Vagina (tissue), 2 donors: ENCODE data around the gene MIEN1. TPM values are rescaled to one million over a fixed set of nuclear protein-coding genes. Genes with fewer than 3 reads are reported as not detected.
"Not testable (repeated sequence)": the region's sequence is repeated elsewhere in the genome, so short reads cannot be mapped to it uniquely, and the experiment has no call there.

Source experiments
- DNase-seq, 2 donors: peaks; one replicate each; pipeline ENCODE4 v3.0.0-alpha.2; 2017; ENCODE audit errors: extremely low spot score in 2 of 2
- H3K27ac ChIP-seq: fragments of 200-600 bp; sonication (generic); one replicate; pipeline ENCODE4 v1.5.1; 2019
- H3K27me3 ChIP-seq: fragments of 200-600 bp; sonication (generic); one replicate; pipeline ENCODE4 v1.5.1; 2019
- H3K36me3 ChIP-seq, 2 donors: fragments of 200-600 bp; sonication (generic); one replicate each; pipeline ENCODE4 v1.5.1; 2017 to 2019
- H3K4me1 ChIP-seq: fragments of 200-600 bp; sonication (generic); one replicate; pipeline ENCODE4 v1.5.1; 2019
- H3K4me3 ChIP-seq, 2 donors: fragments of 200-600 bp; sonication (generic); 1 replicate in 1 of 2; 2 replicates in 1 of 2; pipeline ENCODE4 v1.5.1; 2016 to 2019
- H3K9me3 ChIP-seq: fragments of 200-600 bp; sonication (generic); one replicate; pipeline ENCODE4 v1.5.1; 2019
- POLR2A ChIP-seq, 2 donors: fragments of 450-650 bp; IDR thresholded peaks; one replicate each; pipeline ENCODE4 v1.6.1; 2017; ENCODE audit warnings: antibody characterized with exemption in 2 of 2, mild to moderate bottlenecking in 2 of 2, moderate library complexity in 2 of 2
- POLR2AphosphoS5 ChIP-seq, 2 donors: sonication (generic); formaldehyde crosslinking; IDR thresholded peaks; one replicate each; pipeline ENCODE4 v1.9.0; 2017; ENCODE audit warnings: antibody characterized with exemption in 2 of 2, mild to moderate bottlenecking in 2 of 2, low read depth in 1 of 2; ENCODE audit not compliant: insufficient read depth in 1 of 2
- intact Hi-C: fragments of 100-400 bp; cut with DNase I; formaldehyde crosslinking; loops from one replicate; pipeline ENCODE4 v1.15.1; 2023
- total RNA-seq: library from RNA; depleted of rRNA; stranded (reverse); fragments of >200 nt; gene quantifications from one replicate; pipeline ENCODE4 v1.2.3, GENCODE V29; 2016
- TF ChIP-seq, protein P1 (sequence below), 3 experiments: fragments of 450-650 bp in 2 of 3; fragments of 200-600 bp in 1 of 3; sonication (generic) in 1 of 3; IDR thresholded peaks; one replicate each; pipeline ENCODE4 v1.5.1; 2017 to 2019; ENCODE audit warnings: antibody characterized with exemption in 3 of 3, mild to moderate bottlenecking in 2 of 3, moderate library complexity in 2 of 3

Gene MIEN1
- total RNA-seq, 1 donor from 2014 or later: 74.2 TPM

- no peak for DNase-seq
- Histone ChIP-seq H3K4me3 (peak within 1 kb of the TSS; percentile 69 to 72), H3K9me3 (no peaks in the 10 kb centered on the region), H3K27me3 (no peaks in the 10 kb centered on the region), H3K4me1 (peaks cover 42% of the 10 kb centered on the region), H3K36me3 (no peaks in the 10 kb centered on the region), H3K27ac (peak within 1 kb of the TSS; percentile 77)
- peak in 1 of 2 donors; percentile 24 for TF ChIP-seq POLR2A (IDR thresholded peaks at IDR 0.05)
- peak; percentile 45 to 87 for TF ChIP-seq POLR2AphosphoS5 (IDR thresholded peaks at IDR 0.05; ENCODE audit: insufficient read depth in 1 of 2, low read depth in 1 of 2)
- TF ChIP-seq, protein P1, sequence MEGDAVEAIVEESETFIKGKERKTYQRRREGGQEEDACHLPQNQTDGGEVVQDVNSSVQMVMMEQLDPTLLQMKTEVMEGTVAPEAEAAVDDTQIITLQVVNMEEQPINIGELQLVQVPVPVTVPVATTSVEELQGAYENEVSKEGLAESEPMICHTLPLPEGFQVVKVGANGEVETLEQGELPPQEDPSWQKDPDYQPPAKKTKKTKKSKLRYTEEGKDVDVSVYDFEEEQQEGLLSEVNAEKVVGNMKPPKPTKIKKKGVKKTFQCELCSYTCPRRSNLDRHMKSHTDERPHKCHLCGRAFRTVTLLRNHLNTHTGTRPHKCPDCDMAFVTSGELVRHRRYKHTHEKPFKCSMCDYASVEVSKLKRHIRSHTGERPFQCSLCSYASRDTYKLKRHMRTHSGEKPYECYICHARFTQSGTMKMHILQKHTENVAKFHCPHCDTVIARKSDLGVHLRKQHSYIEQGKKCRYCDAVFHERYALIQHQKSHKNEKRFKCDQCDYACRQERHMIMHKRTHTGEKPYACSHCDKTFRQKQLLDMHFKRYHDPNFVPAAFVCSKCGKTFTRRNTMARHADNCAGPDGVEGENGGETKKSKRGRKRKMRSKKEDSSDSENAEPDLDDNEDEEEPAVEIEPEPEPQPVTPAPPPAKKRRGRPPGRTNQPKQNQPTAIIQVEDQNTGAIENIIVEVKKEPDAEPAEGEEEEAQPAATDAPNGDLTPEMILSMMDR (IDR thresholded peaks at IDR 0.05): no peak
- intact Hi-C loops: no loop called here
Observed at GRCh38 chr17:39699818-39700147, 30.5 kb downstream of the MIEN1 start, which contains the start of gene ERBB2. ERBB2 (plus strand) TSS chr17:39700064; CDS start chr17:39700239, 175 bp downstream.

DNA sequence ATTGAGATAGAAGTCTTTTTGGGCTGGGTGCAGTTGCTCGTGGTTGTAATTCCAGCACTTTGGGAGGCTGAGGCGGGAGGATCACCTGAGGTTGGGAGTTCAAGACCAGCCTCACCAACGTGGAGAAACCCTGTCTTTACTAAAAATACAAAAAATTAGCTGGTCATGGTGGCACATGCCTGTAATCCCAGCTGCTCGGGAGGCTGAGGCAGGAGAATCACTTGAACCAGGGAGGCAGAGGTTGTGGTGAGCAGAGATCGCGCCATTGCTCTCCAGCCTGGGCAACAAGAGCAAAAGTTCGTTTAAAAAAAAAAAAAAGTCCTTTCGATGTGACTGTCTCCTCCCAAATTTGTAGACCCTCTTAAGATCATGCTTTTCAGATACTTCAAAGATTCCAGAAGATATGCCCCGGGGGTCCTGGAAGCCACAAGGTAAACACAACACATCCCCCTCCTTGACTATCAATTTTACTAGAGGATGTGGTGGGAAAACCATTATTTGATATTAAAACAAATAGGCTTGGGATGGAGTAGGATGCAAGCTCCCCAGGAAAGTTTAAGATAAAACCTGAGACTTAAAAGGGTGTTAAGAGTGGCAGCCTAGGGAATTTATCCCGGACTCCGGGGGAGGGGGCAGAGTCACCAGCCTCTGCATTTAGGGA lies 31.0 kb downstream of the MIEN1 start:
- peaks cover 37% of the 10 kb centered on the region for H3K4me1 ChIP-seq
- peak overlapping the region; percentile 77 for H3K27ac ChIP-seq
- H3K27me3 ChIP-seq, H3K36me3 ChIP-seq, intact Hi-C loops, DNase-seq, H3K9me3 ChIP-seq: not testable (repeated sequence)
- H3K4me3 ChIP-seq: peak overlapping the region; percentile 69 to 72

GRCh38 chr17:39697961-39698360 lies 32.4 kb downstream of the MIEN1 start:
- Histone ChIP-seq H3K4me3 (no peak overlapping the region), H3K9me3 (no peaks in the 10 kb centered on the region), H3K4me1 (peaks cover 28% of the 10 kb centered on the region), H3K27ac (no peak overlapping the region), H3K36me3 (no peaks in the 10 kb centered on the region), H3K27me3 (no peaks in the 10 kb centered on the region)
- TF ChIP-seq POLR2AphosphoS5 (IDR thresholded peaks at IDR 0.05; ENCODE audit: insufficient read depth in 1 of 2, low read depth in 1 of 2) (no peak), POLR2A (IDR thresholded peaks at IDR 0.05) (no peak)
- TF ChIP-seq, protein P1 (IDR thresholded peaks at IDR 0.05): no peak
- DNase-seq: no peak
- intact Hi-C loops: no loop called here

DNA sequence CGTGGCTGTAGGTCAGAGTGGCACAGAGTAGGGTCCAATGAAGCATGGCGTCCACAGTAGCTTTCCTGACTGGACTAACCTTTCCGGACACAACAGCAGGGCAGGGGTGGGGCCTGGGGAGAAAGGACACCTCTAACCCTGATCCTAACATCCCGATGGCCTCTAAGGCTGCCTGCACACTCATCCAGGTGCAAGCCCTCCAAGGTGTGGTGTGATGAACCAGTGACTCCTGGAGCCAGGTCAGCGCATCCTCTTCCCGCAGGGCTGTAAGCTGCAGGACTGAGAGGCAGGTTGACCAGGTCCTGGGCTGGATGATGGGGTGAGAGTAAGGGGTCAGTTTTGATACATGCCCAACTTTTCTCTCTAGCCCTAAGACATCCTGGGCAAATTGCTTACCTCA lies 33.6 kb downstream of the MIEN1 start:
- Histone ChIP-seq H3K27me3 (no peaks in the 10 kb centered on the region), H3K27ac (no peak overlapping the region), H3K36me3 (no peaks in the 10 kb centered on the region), H3K9me3 (no peaks in the 10 kb centered on the region), H3K4me3 (no peak overlapping the region), H3K4me1 (peaks cover 15% of the 10 kb centered on the region)
- intact Hi-C loops: no loop called here
- TF ChIP-seq POLR2AphosphoS5 (IDR thresholded peaks at IDR 0.05; ENCODE audit: insufficient read depth in 1 of 2, low read depth in 1 of 2) (no peak), POLR2A (IDR thresholded peaks at IDR 0.05) (no peak)
- TF ChIP-seq, protein P1 (IDR thresholded peaks at IDR 0.05): no peak
- no peak for DNase-seq

GRCh38 chr17:39695089-39695474 lies 35.2 kb downstream of the MIEN1 start:
- H3K9me3 ChIP-seq: no peaks in the 10 kb centered on the region
- no peak overlapping the region for H3K27ac ChIP-seq
- TF ChIP-seq POLR2AphosphoS5 (IDR thresholded peaks at IDR 0.05; ENCODE audit: insufficient read depth in 1 of 2, low read depth in 1 of 2): no peak
- TF ChIP-seq POLR2A (IDR thresholded peaks at IDR 0.05): no peak
- TF ChIP-seq, protein P1 (IDR thresholded peaks at IDR 0.05): no peak
- no peaks in the 10 kb centered on the region for H3K36me3 ChIP-seq
- DNase-seq: no peak
- H3K4me3 ChIP-seq: no peak overlapping the region
- peaks cover 6% of the 10 kb centered on the region for H3K4me1 ChIP-seq
- no peaks in the 10 kb centered on the region for H3K27me3 ChIP-seq
- intact Hi-C loops: no loop called here
